ENCODE data around the gene TTC21A. TPM values are rescaled to one million over a fixed set of nuclear protein-coding genes. Genes with fewer than 3 reads are reported as not detected.

Gene TTC21A
- total and polyA plus RNA-seq, 10 of the 15 experiments (the other 5 are each of a cell fraction or from before 2014, with no cell fraction given), result 0.62 to 3.2 (median 1.2) TPM

DNA sequence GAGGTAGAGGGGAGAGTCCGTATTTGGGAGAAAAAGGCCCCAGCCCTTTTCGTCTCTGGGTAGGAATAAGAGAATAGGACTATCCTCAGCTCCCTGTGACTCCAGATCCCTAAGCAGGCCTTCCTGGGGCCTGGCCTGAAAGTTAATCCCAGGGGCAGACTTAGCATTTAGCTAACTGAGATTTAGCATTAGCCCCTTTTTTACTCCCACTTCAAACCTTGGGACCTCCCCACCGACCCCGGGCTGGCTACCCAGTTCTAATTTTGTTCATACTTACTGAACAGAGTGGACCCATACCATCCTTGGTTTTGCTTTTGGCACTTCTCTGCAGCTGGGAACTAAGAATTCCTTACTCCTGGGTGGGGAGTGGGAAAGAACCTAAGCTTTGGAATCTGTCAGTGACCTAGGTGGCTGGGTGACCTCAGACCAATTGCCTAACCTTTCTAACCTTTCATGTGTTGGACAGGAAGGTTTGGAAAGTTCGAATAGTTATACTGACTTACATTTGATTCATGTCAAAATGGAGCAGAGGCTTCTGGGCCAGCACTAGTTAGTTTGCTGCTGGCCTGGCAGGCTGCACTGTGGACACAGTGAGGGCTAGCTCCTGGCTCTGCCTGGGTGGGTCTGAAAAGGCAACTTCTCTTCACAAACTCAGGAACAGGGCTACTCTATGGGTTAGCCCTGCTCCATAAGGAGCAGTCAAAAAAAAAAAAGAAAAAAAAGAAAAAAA lies 11.6 kb downstream of the TTC21A start:
- TF ChIP-seq ZNF687 (IDR thresholded peaks at IDR 0.05), result no peak
- no peak for TF ChIP-seq RELB (IDR thresholded peaks at IDR 0.05; ENCODE audit: low read depth)
- TF ChIP-seq, protein P1, sequence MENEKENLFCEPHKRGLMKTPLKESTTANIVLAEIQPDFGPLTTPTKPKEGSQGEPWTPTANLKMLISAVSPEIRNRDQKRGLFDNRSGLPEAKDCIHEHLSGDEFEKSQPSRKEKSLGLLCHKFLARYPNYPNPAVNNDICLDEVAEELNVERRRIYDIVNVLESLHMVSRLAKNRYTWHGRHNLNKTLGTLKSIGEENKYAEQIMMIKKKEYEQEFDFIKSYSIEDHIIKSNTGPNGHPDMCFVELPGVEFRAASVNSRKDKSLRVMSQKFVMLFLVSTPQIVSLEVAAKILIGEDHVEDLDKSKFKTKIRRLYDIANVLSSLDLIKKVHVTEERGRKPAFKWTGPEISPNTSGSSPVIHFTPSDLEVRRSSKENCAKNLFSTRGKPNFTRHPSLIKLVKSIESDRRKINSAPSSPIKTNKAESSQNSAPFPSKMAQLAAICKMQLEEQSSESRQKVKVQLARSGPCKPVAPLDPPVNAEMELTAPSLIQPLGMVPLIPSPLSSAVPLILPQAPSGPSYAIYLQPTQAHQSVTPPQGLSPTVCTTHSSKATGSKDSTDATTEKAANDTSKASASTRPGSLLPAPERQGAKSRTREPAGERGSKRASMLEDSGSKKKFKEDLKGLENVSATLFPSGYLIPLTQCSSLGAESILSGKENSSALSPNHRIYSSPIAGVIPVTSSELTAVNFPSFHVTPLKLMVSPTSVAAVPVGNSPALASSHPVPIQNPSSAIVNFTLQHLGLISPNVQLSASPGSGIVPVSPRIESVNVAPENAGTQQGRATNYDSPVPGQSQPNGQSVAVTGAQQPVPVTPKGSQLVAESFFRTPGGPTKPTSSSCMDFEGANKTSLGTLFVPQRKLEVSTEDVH (IDR thresholded peaks at IDR 0.05; ENCODE audit: low read depth, partially characterized antibody), result no peak
- TF ChIP-seq, protein P2, sequence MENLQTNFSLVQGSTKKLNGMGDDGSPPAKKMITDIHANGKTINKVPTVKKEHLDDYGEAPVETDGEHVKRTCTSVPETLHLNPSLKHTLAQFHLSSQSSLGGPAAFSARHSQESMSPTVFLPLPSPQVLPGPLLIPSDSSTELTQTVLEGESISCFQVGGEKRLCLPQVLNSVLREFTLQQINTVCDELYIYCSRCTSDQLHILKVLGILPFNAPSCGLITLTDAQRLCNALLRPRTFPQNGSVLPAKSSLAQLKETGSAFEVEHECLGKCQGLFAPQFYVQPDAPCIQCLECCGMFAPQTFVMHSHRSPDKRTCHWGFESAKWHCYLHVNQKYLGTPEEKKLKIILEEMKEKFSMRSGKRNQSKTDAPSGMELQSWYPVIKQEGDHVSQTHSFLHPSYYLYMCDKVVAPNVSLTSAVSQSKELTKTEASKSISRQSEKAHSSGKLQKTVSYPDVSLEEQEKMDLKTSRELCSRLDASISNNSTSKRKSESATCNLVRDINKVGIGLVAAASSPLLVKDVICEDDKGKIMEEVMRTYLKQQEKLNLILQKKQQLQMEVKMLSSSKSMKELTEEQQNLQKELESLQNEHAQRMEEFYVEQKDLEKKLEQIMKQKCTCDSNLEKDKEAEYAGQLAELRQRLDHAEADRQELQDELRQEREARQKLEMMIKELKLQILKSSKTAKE (IDR thresholded peaks at IDR 0.05; ENCODE audit: low read depth, poor library complexity, severe bottlenecking), result no peak
- no peak for TF ChIP-seq ZNF274 (IDR thresholded peaks at IDR 0.05; ENCODE audit: insufficient read depth, insufficient read length)
- no peak for TF ChIP-seq RAD21 (IDR thresholded peaks at IDR 0.05; ENCODE audit: insufficient read depth, low read depth, low read length)
- TF ChIP-seq BMI1 (IDR thresholded peaks at IDR 0.05; ENCODE audit: borderline replicate concordance), result no peak
- TF ChIP-seq HDAC6 (IDR thresholded peaks at IDR 0.05; ENCODE audit: unreplicated experiment), result no peak
- TF ChIP-seq, protein P3, sequence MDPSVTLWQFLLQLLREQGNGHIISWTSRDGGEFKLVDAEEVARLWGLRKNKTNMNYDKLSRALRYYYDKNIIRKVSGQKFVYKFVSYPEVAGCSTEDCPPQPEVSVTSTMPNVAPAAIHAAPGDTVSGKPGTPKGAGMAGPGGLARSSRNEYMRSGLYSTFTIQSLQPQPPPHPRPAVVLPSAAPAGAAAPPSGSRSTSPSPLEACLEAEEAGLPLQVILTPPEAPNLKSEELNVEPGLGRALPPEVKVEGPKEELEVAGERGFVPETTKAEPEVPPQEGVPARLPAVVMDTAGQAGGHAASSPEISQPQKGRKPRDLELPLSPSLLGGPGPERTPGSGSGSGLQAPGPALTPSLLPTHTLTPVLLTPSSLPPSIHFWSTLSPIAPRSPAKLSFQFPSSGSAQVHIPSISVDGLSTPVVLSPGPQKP (IDR thresholded peaks at IDR 0.05; ENCODE audit: low read depth, low read length), result no peak
- H3K9me3 ChIP-seq (replicated peaks; ENCODE audit: control insufficient read depth, insufficient read depth, low read length), result no peaks in the 10 kb centered on the region
- RAD21 ChIA-PET (ENCODE audit: unreplicated experiment), result no interaction called here
- CTCF ChIA-PET, result interaction anchor here (0.6 to 0.8 kb wide), 2 partner anchors 72 to 585 kb away, joined by 3 read pairs; no protein-coding TSS in a partner anchor
- intact Hi-C loops (cut with micrococcal nuclease; ENCODE audit: unreplicated experiment) (no loop called here), in situ Hi-C loops (cut with MboI) (no loop called here)
- no peaks in the 10 kb centered on the region for H4K20me1 ChIP-seq (ENCODE audit: control insufficient read depth, insufficient read depth)
- BruUV-seq (replicated peaks), result no TSS peak
- FAIRE-seq (no peak), ATAC-seq (no peak), DNase-seq (ENCODE audit: low read depth, low spot score) (no peak)
- no peak overlapping the region for H3K4me3 ChIP-seq
- WGBS (ENCODE audit: insufficient coverage, insufficient replicate concordance, low lambda C conversion rate, missing lambda C conversion rate), result 78% methylated on average over 5 of the region's 5 CpGs
- POLR2A ChIA-PET, result no interaction called here
- H3K9ac ChIP-seq (ENCODE audit: control insufficient read depth, insufficient read depth, low read length), result no peak overlapping the region
- peaks cover 16% of the 10 kb centered on the region for H3K4me1 ChIP-seq (ENCODE audit: control insufficient read depth, insufficient read depth, low read length)
- no peak overlapping the region for H3K27ac ChIP-seq (ENCODE audit: control insufficient read depth, insufficient read depth)
- no peak overlapping the region for H2AFZ ChIP-seq (ENCODE audit: control insufficient read depth, low read depth, low read length)
- no peaks in the 10 kb centered on the region for H3K36me3 ChIP-seq (ENCODE audit: control insufficient read depth in 2 of 2, insufficient read depth in 2 of 2, low read length in 1 of 2)
- no peaks in the 10 kb centered on the region for H3K79me2 ChIP-seq (ENCODE audit: control insufficient read depth, insufficient read depth, low read length)
- SMC1A ChIA-PET (ENCODE audit: uncharacterized antibody, unreplicated experiment), result interaction anchor here (1.1 to 2.5 kb wide), 3 partner anchors 8 to 28 kb away, joined by 5 to 11 read pairs (median 5); no protein-coding TSS in a partner anchor
- H3K4me2 ChIP-seq (ENCODE audit: control insufficient read depth, insufficient read depth), result no peak overlapping the region
- H3K27me3 ChIP-seq (replicated peaks in 1 of 2; ENCODE audit: control insufficient read depth in 2 of 2, insufficient read depth in 2 of 2, low read length in 1 of 2), result no peaks in the 10 kb centered on the region
